ENCODE measurements around the gene SNED1. TPM values are rescaled to one million over a fixed set of nuclear protein-coding genes. Genes with fewer than 3 reads are reported as not detected.

SNED1 gene
- total RNA-seq, 1 donor from 2014 or later: 0.26 TPM

GRCh38 chr2:241136191-241136590 lies 137.8 kb downstream of the SNED1 start:
- FAIRE-seq (no peak), DNase-seq (ENCODE audit: low read depth) (no peak)
- Histone ChIP-seq H3K36me3 (ENCODE audit: control insufficient read depth, insufficient read depth, low read length) (peaks cover 1% of the 10 kb centered on the region), H3K4me3 (ENCODE audit: low read depth, low read length) (no peak overlapping the region), H3K27me3 (ENCODE audit: control insufficient read depth, insufficient read depth, low read length) (no peaks in the 10 kb centered on the region)
- TF ChIP-seq, protein P1, sequence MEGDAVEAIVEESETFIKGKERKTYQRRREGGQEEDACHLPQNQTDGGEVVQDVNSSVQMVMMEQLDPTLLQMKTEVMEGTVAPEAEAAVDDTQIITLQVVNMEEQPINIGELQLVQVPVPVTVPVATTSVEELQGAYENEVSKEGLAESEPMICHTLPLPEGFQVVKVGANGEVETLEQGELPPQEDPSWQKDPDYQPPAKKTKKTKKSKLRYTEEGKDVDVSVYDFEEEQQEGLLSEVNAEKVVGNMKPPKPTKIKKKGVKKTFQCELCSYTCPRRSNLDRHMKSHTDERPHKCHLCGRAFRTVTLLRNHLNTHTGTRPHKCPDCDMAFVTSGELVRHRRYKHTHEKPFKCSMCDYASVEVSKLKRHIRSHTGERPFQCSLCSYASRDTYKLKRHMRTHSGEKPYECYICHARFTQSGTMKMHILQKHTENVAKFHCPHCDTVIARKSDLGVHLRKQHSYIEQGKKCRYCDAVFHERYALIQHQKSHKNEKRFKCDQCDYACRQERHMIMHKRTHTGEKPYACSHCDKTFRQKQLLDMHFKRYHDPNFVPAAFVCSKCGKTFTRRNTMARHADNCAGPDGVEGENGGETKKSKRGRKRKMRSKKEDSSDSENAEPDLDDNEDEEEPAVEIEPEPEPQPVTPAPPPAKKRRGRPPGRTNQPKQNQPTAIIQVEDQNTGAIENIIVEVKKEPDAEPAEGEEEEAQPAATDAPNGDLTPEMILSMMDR (IDR thresholded peaks at IDR 0.05; ENCODE audit: insufficient read depth, low read length, severe bottlenecking): no peak

DNA sequence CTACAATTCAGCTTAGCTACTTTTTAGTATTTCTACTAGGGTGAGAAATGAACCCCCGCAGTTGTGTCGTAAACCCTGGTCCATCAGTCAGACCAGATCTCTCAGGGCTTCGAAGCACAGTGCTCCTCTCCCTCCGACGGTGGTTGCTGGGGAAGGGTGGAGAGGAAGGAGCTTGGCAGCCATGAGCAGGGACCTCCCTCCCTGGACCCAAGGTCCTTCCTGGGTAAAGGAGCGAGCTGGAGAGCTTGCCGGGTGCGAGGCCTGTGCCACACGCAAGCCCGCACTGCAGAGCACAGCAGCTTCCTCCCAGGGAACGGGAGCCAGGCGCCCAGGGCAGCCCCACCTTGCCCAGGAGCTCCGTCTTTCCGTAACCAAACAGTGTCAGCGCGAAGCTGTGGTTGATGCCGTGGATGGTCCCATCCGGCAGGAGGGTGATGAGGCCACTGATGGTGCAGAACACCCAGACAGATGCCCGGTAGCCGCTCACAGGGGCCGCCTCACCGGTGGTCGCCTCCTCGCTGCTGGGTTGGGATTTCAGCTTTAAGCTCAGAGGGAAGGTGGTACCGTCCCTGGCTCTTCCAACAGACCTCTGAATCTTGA lies 138.3 kb downstream of the SNED1 start:
- TF ChIP-seq, protein P1 (IDR thresholded peaks at IDR 0.05; ENCODE audit: insufficient read depth, low read length, severe bottlenecking): no peak
- no peak for FAIRE-seq
- peaks cover 1% of the 10 kb centered on the region for H3K36me3 ChIP-seq (ENCODE audit: control insufficient read depth, insufficient read depth, low read length)
- no peaks in the 10 kb centered on the region for H3K27me3 ChIP-seq (ENCODE audit: control insufficient read depth, insufficient read depth, low read length)
- H3K4me3 ChIP-seq (ENCODE audit: low read depth, low read length): no peak overlapping the region
- no peak for DNase-seq (ENCODE audit: low read depth)

- no peak for DNase-seq (ENCODE audit: low read depth)
- FAIRE-seq: no peak
- Histone ChIP-seq H3K27me3 (ENCODE audit: control insufficient read depth, insufficient read depth, low read length) (no peaks in the 10 kb centered on the region), H3K4me3 (ENCODE audit: low read depth, low read length) (no peak overlapping the region), H3K36me3 (ENCODE audit: control insufficient read depth, insufficient read depth, low read length) (peaks cover 1% of the 10 kb centered on the region)
- TF ChIP-seq, protein P1 (IDR thresholded peaks at IDR 0.05; ENCODE audit: insufficient read depth, low read length, severe bottlenecking): no peak
These were observed 139.1 kb downstream of the SNED1 start for GRCh38 chr2:241137276-241138190.

DNA sequence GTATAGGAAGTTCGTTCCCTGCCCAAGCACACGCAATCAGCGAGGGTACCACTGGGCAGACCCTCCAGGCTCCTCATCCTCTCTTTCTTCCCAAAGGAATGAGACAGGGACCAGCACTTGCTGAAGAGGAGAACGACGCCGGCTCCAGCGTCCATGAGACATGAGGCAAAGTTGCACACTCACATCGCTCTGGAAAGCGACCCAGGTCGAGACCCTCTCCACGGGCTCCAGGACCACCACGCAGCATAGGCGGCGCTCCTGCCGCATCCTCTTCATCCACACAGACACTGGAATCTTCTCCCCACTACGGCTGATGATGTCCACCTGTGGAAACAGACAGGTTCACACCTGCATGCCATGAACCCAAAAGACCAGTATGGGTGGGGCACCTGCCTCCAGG lies 140.1 kb downstream of the SNED1 start:
- DNase-seq (ENCODE audit: low read depth) (no peak), FAIRE-seq (peak; percentile 28)
- Histone ChIP-seq H3K27me3 (ENCODE audit: control insufficient read depth, insufficient read depth, low read length) (no peaks in the 10 kb centered on the region), H3K4me3 (ENCODE audit: low read depth, low read length) (no peak overlapping the region), H3K36me3 (ENCODE audit: control insufficient read depth, insufficient read depth, low read length) (peaks cover 1% of the 10 kb centered on the region)
- TF ChIP-seq, protein P1 (IDR thresholded peaks at IDR 0.05; ENCODE audit: insufficient read depth, low read length, severe bottlenecking): no peak

GRCh38 chr2:241139531-241140444 lies 141.4 kb downstream of the SNED1 start:
- DNase-seq (ENCODE audit: low read depth) (no peak), FAIRE-seq (no peak)
- Histone ChIP-seq H3K27me3 (ENCODE audit: control insufficient read depth, insufficient read depth, low read length) (no peaks in the 10 kb centered on the region), H3K36me3 (ENCODE audit: control insufficient read depth, insufficient read depth, low read length) (peaks cover 1% of the 10 kb centered on the region), H3K4me3 (ENCODE audit: low read depth, low read length) (no peak overlapping the region)
- TF ChIP-seq, protein P1 (IDR thresholded peaks at IDR 0.05; ENCODE audit: insufficient read depth, low read length, severe bottlenecking): no peak
